KMS-11 (cell line): Measurements from ENCODE around the gene ATXN2L.

Experiments
- H2AFZ ChIP-seq: fragments of 200-600 bp; sonication (generic); 2 replicates; pipeline ENCODE4 v1.6.1; 2016; ENCODE audit warnings: antibody characterized with exemption, mixed run types, low read depth
- H3K27ac ChIP-seq: fragments of 200-600 bp; sonication (generic); 2 replicates; pipeline ENCODE4 v1.6.1; 2016; ENCODE audit warnings: mild to moderate bottlenecking, mixed run types
- H3K27me3 ChIP-seq: fragments of 200-600 bp; sonication (generic); 2 replicates; pipeline ENCODE4 v1.6.1; 2017; ENCODE audit warnings: mild to moderate bottlenecking, low read depth, mixed run types, moderate library complexity; ENCODE audit not compliant: insufficient read depth
- H3K36me3 ChIP-seq: fragments of 200-600 bp; sonication (generic); 2 replicates; pipeline ENCODE4 v1.6.1; 2017; ENCODE audit warnings: mild to moderate bottlenecking, mixed run types; ENCODE audit not compliant: insufficient read depth
- H3K4me1 ChIP-seq: fragments of 200-600 bp; sonication (generic); 2 replicates; pipeline ENCODE4 v1.6.1; 2016; ENCODE audit warnings: mild to moderate bottlenecking, low read depth, mixed run types; ENCODE audit not compliant: poor library complexity, severe bottlenecking
- H3K4me2 ChIP-seq: fragments of 200-600 bp; sonication (generic); 2 replicates; pipeline ENCODE4 v1.7.0; 2016; ENCODE audit warnings: mild to moderate bottlenecking, mixed run types
- H3K4me3 ChIP-seq: fragments of 200-600 bp; sonication (generic); IDR thresholded peaks from 2 replicates; pipeline ENCODE4 v1.6.1; 2017; ENCODE audit warnings: low read depth, low read length, mixed read lengths; ENCODE audit not compliant: insufficient read depth
- H3K79me2 ChIP-seq: fragments of 200-600 bp; sonication (generic); 2 replicates; pipeline ENCODE4 v1.6.1; 2016; ENCODE audit warnings: low read depth, mixed run types; ENCODE audit not compliant: insufficient read depth
- H3K9ac ChIP-seq: fragments of 200-600 bp; sonication (generic); 2 replicates; pipeline ENCODE4 v1.6.1; 2016; ENCODE audit warnings: mild to moderate bottlenecking, mixed run types
- H4K20me1 ChIP-seq: fragments of 200-600 bp; sonication (generic); 2 replicates; pipeline ENCODE4 v1.6.1; 2016; ENCODE audit warnings: mild to moderate bottlenecking, mixed run types; ENCODE audit not compliant: insufficient read depth
- TF ChIP-seq, protein P1 (sequence below): fragments of 200-600 bp; sonication (generic); conservative IDR thresholded peaks from 2 replicates; pipeline ENCODE4 v1.6.1; 2017; ENCODE audit warnings: low read depth, mild to moderate bottlenecking, antibody characterized with exemption, low read length, moderate library complexity, mixed read lengths

Gene ATXN2L

DNA sequence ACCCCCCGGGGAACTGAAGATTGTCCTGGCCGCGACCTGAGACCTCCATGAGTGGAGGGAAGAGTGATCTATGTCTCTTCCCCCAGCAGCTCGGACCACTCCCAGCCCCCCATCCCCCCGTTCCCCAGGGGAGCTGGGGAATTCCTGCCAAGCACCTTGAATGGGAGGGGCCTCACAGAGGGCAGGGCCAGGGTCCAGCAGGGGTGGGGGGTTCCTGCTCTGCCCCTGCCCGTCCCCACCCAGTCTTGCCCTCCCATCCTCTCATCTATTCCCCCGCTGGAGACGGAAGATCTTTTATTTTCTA, 13.9 kb downstream of the ATXN2L start:
- Histone ChIP-seq H3K4me1 (no peaks in the 10 kb centered on the region), H3K79me2 (no peaks in the 10 kb centered on the region), H3K36me3 (peaks cover 21% of the 10 kb centered on the region; the same call in 1 of the 2 replicates), H3K27ac (no peak overlapping the region), H2AFZ (no peak overlapping the region), H3K27me3 (no peaks in the 10 kb centered on the region), H4K20me1 (no peaks in the 10 kb centered on the region), H3K9ac (no peak overlapping the region), H3K4me2 (no peak overlapping the region), H3K4me3 (no peak overlapping the region)
- TF ChIP-seq, protein P1, sequence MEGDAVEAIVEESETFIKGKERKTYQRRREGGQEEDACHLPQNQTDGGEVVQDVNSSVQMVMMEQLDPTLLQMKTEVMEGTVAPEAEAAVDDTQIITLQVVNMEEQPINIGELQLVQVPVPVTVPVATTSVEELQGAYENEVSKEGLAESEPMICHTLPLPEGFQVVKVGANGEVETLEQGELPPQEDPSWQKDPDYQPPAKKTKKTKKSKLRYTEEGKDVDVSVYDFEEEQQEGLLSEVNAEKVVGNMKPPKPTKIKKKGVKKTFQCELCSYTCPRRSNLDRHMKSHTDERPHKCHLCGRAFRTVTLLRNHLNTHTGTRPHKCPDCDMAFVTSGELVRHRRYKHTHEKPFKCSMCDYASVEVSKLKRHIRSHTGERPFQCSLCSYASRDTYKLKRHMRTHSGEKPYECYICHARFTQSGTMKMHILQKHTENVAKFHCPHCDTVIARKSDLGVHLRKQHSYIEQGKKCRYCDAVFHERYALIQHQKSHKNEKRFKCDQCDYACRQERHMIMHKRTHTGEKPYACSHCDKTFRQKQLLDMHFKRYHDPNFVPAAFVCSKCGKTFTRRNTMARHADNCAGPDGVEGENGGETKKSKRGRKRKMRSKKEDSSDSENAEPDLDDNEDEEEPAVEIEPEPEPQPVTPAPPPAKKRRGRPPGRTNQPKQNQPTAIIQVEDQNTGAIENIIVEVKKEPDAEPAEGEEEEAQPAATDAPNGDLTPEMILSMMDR: no peak

DNA sequence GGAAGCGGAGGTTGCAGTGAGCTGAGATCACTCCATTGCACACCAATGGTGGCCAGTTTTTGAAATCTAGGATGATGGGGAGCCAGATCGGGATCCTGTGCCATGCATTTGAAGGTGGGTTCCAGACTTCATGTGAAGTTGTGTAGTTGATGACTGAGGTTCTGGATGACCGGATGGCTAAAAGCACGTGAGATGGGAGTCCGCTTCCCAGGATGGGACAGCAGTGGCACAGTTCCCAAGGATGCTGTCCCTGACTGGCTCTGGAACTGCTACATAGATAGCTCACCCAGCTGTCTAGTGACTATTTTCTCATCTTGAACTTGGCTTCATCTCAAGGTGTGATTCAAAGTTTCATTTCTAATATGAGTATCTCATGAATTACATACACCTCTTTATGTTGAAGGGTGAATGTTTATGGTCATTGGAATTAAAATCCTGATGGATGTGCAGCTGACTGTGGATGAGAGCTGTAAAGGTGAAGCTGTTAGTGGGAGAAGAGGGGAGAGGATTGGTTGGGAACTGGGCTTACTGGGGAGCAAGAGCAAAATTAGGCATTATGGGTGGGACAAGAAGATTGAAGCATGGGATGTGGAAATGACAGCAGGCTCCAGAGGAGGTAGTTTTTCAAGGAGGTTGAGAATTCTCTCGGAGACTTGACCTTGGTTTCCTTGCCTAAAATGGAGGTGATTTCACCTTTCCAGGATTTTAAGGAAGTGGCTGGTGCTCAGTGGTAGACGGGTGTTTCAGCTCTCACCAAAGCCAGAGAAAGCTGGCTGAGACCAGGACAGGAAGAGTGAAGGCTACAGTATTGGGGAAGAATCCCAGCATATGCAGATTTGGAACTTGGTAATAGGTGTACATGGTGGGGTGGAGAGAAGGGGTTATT, 15.1 kb downstream of the ATXN2L start:
- no peak overlapping the region for H3K4me3 ChIP-seq
- H2AFZ ChIP-seq: no peak overlapping the region
- H3K27ac ChIP-seq: no peak overlapping the region
- no peak overlapping the region for H3K9ac ChIP-seq
- no peaks in the 10 kb centered on the region; the same call in 1 of the 2 replicates for H4K20me1 ChIP-seq
- no peaks in the 10 kb centered on the region for H3K27me3 ChIP-seq
- no peaks in the 10 kb centered on the region for H3K79me2 ChIP-seq
- H3K4me1 ChIP-seq: no peaks in the 10 kb centered on the region
- no peak overlapping the region for H3K4me2 ChIP-seq
- H3K36me3 ChIP-seq: peaks cover 13% of the 10 kb centered on the region; the same call in 1 of the 2 replicates
- TF ChIP-seq, protein P1: no peak

DNA sequence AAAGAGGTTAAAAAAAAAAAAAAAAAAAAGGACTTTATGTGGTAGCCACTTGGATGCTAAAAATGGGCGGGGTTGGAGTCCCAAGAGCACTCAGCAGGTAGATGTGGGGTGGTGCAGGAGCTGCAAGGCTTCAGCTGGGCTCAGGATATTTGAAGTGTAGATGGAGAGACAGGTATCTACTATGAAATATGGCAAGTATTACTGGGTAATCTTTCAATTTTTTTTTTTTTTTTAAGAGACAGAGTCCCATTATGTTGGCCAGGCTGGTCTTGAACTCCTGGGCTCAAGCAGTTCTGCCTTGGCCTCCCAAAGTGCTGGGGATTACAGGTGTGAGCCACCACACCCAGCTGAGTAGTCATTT, 15.7 kb downstream of the ATXN2L start:
- Histone ChIP-seq H3K79me2 (peaks cover 3% of the 10 kb centered on the region; the same call in 1 of the 2 replicates), H3K27ac (no peak overlapping the region), H3K4me1 (no peaks in the 10 kb centered on the region), H3K4me2 (no peak overlapping the region), H4K20me1 (no peaks in the 10 kb centered on the region; the same call in 1 of the 2 replicates), H2AFZ (no peak overlapping the region), H3K36me3 (peaks cover 11% of the 10 kb centered on the region; the same call in 1 of the 2 replicates), H3K27me3 (no peaks in the 10 kb centered on the region), H3K4me3 (no peak overlapping the region), H3K9ac (no peak overlapping the region)
- TF ChIP-seq, protein P1: no peak

DNA sequence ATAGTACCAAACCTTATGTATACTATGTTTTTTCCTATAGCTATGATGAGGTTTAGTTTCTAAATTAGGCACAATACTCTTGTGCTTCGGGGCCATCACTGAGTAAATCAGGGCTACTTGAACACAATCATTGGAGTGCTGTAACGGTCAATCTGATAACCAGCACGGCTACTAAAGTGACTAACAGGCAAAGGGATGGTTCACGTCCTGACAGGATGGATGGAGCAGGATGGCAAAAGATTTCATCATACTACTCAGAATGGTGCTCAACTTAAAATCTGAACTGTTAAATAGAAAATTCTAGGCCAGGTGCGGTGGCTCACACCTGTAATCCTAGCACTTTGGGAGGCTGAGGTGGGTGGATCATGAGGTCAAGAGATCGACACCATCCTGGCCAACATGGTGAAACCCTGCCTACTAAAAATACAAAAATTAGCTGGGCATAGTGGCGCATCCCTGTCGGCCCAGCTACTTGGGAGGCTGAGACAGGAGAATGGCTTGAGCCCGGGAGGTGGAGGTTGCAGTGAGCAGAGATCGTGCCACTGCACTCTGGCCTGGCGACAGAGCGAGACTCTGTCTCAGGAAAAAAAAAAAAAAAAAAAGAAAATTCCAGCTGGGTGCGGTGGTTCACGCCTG, 16.3 kb downstream of the ATXN2L start:
- no peak overlapping the region for H3K4me3 ChIP-seq
- peaks cover 8% of the 10 kb centered on the region; the same call in 1 of the 2 replicates for H3K79me2 ChIP-seq
- H3K36me3 ChIP-seq: peaks cover 10% of the 10 kb centered on the region; the same call in 1 of the 2 replicates
- no peak overlapping the region for H3K27ac ChIP-seq
- H4K20me1 ChIP-seq: no peaks in the 10 kb centered on the region; the same call in 1 of the 2 replicates
- H3K4me2 ChIP-seq: no peak overlapping the region
- H3K4me1 ChIP-seq: no peaks in the 10 kb centered on the region
- TF ChIP-seq, protein P1: no peak
- H2AFZ ChIP-seq: no peak overlapping the region
- no peaks in the 10 kb centered on the region for H3K27me3 ChIP-seq
- H3K9ac ChIP-seq: no peak overlapping the region
